B cell (primary cell): ENCODE data around the gene NAA10. TPM values are rescaled to one million over a fixed set of nuclear protein-coding genes. Genes with fewer than 3 reads are reported as not detected.

ENCODE experiments used
- ATAC-seq: fragments of 200-7000 bp; cut with Tn5 transposase; one replicate; pipeline ENCODE4 v1.10.0; 2021; ENCODE audit warnings: low read depth, mild to moderate bottlenecking, moderate number of reproducible peaks, moderate library complexity
- CTCF ChIA-PET: fragments of 350-600 bp; sonication (Branson Sonifier 250); formaldehyde crosslinking; loops from one replicate; lab custom pipeline; 2021; ENCODE audit warnings: antibody characterized with exemption, inconsistent platforms; lab: Charles Lee
- POLR2A ChIA-PET: fragments of 350-600 bp; sonication (Branson Sonifier 250); formaldehyde crosslinking; loops from one replicate; lab custom pipeline; 2021; ENCODE audit warnings: antibody characterized with exemption; lab: Charles Lee
- DNase-seq: peaks from one replicate; pipeline ENCODE4 v3.0.0; 2013
- H2AFZ ChIP-seq: 2 replicates; pipeline ENCODE4 v1.6.1; 2012; ENCODE audit warnings: mild to moderate bottlenecking, low read depth, low read length; ENCODE audit not compliant: insufficient read depth, poor library complexity, severe bottlenecking
- H3K27ac ChIP-seq, 2 donors: 1 replicate in 1 of 2; 2 replicates in 1 of 2; pipeline ENCODE4 v1.5.1; 2012 to 2013; ENCODE audit warnings: low read length in 2 of 2, mild to moderate bottlenecking in 2 of 2, moderate library complexity in 1 of 2
- H3K27me3 ChIP-seq, 4 experiments: fragments of 200-600 bp in 1 of 4; sonication (generic) in 1 of 4; replicated peaks in 1 of 4; 1 replicate in 2 of 4; 2 replicates in 2 of 4; pipeline versions ENCODE4 v1.6.1 to v1.7.0; 2013 to 2016; ENCODE audit warnings: low read length in 3 of 4, mild to moderate bottlenecking in 2 of 4, mixed read lengths in 1 of 4, moderate library complexity in 1 of 4; ENCODE audit not compliant: insufficient read depth in 4 of 4, control insufficient read depth in 3 of 4; ENCODE audit errors: control extremely low read depth in 1 of 4
- H3K36me3 ChIP-seq, 2 experiments: replicated peaks in 1 of 2; 1 replicate in 1 of 2; 2 replicates in 1 of 2; pipeline versions ENCODE4 v1.6.1 to v1.7.1; 2013; ENCODE audit warnings: low read length in 1 of 2; ENCODE audit not compliant: insufficient read depth in 2 of 2, control insufficient read depth in 1 of 2; ENCODE audit errors: control extremely low read depth in 1 of 2, extremely low read depth in 1 of 2
- H3K4me1 ChIP-seq, 2 donors: fragments of 200-600 bp in 1 of 2; sonication (generic) in 1 of 2; 1 replicate in 1 of 2; 2 replicates in 1 of 2; pipeline versions ENCODE4 v1.5.1 to v1.6.1; 2013 to 2017; ENCODE audit warnings: low read length in 2 of 2; ENCODE audit not compliant: control insufficient read depth in 2 of 2, insufficient read depth in 2 of 2
- H3K4me2 ChIP-seq: replicated peaks from 2 replicates; pipeline ENCODE3; 2012; ENCODE audit warnings: mild to moderate bottlenecking, low read depth, low read length; ENCODE audit not compliant: poor library complexity, severe bottlenecking
- H3K4me3 ChIP-seq, 5 experiments: fragments of 200-600 bp in 1 of 5; sonication (generic) in 1 of 5; 1 replicate in 3 of 5; 2 replicates in 2 of 5; pipeline versions ENCODE4 v1.5.1 to v1.7.0; 2011 to 2016; ENCODE audit warnings: low read length in 4 of 5, mild to moderate bottlenecking in 4 of 5, low read depth in 2 of 5, control low read depth in 1 of 5, moderate library complexity in 1 of 5; ENCODE audit not compliant: insufficient read depth in 1 of 5; ENCODE audit errors: control extremely low read depth in 1 of 5, extremely low read depth in 1 of 5
- H3K79me2 ChIP-seq: fragments of 200-600 bp; sonication (generic); one replicate; pipeline ENCODE4 v1.6.0; 2016; ENCODE audit warnings: low read length; ENCODE audit not compliant: control insufficient read depth, insufficient read depth
- H3K9ac ChIP-seq: fragments of 200-600 bp; sonication (generic); 2 replicates; pipeline ENCODE4 v1.6.1; 2017; ENCODE audit warnings: mild to moderate bottlenecking, low read length, moderate library complexity
- H3K9me3 ChIP-seq, 3 donors: one replicate each; pipeline versions ENCODE4 v1.6.1 to v1.7.1; 2013; ENCODE audit warnings: low read length in 2 of 3; ENCODE audit not compliant: control insufficient read depth in 2 of 3, insufficient read depth in 1 of 3; ENCODE audit errors: control extremely low read depth in 1 of 3
- H4K20me1 ChIP-seq: 2 replicates; pipeline ENCODE4 v1.6.0; 2012; ENCODE audit warnings: mild to moderate bottlenecking, low read length; ENCODE audit not compliant: insufficient read depth, control insufficient read depth, poor library complexity, severe bottlenecking
- H3K27ac Mint-ChIP-seq: one replicate; pipeline ENCODE4 v1.8.0; 2021; ENCODE audit warnings: mixed read lengths
- H3K27me3 Mint-ChIP-seq: one replicate; pipeline ENCODE4 v1.8.0; 2021; ENCODE audit warnings: mixed read lengths
- H3K4me1 Mint-ChIP-seq: one replicate; pipeline ENCODE4 v1.8.0; 2021; ENCODE audit warnings: mixed read lengths
- H3K4me3 Mint-ChIP-seq: one replicate; pipeline ENCODE4 v1.8.0; 2021; ENCODE audit warnings: mixed read lengths
- H3K9me3 Mint-ChIP-seq: one replicate; pipeline ENCODE4 v1.8.0; 2022; ENCODE audit warnings: mixed read lengths; ENCODE audit not compliant: insufficient read depth
- CTCF ChIP-seq: fragments of 200-600 bp; IDR thresholded peaks from one replicate; pipeline ENCODE4 v1.8.0; 2022; ENCODE audit warnings: antibody characterized with exemption, mild to moderate bottlenecking
- EZH2 ChIP-seq: IDR thresholded peaks from 2 replicates; pipeline ENCODE4 v1.6.1; 2012; ENCODE audit warnings: borderline replicate concordance, low read depth, mild to moderate bottlenecking, moderate library complexity, low read length; ENCODE audit not compliant: insufficient read depth, poor library complexity, severe bottlenecking
- WGBS: methylation state at CpG from one replicate; pipeline ENCODE4 v1.1.5; 2013; ENCODE audit warnings: missing lambda C conversion rate; ENCODE audit not compliant: insufficient coverage; 5-methylcytosine and 5-hydroxymethylcytosine counted together
- intact Hi-C: fragments of 100-400 bp; cut with micrococcal nuclease; formaldehyde crosslinking; loops from one replicate; pipeline ENCODE4 v1.10.0; 2022
- polyA plus RNA-seq: library from polyadenylated mRNA; depleted of rRNA; stranded (reverse); fragments of >200 nt; gene quantifications from 2 replicates; pipeline ENCODE4 v1.2.3, GENCODE V29; 2012
- total RNA-seq, 2 donors: library from RNA; stranded (reverse); fragments of 120-200 nt in 1 of 2; gene quantifications; 1 replicate in 1 of 2; 2 replicates in 1 of 2; pipeline versions ENCODE4 v1.2.3 to v1.2.4, GENCODE V29; 2013 to 2022

NAA10 gene
- total and polyA plus RNA-seq, 2 donors (not counting 1 experiment from before 2014, with no cell fraction given): 78.3 to 102 TPM

- intact Hi-C loops: no loop called here
- TF ChIP-seq CTCF (no peak), EZH2 (no peak)
- no peaks in the 10 kb centered on the region for H3K9me3 Mint-ChIP-seq
- Histone ChIP-seq H3K4me1 (peaks cover 29 to 40% of the 10 kb centered on the region in 2 donors), H3K4me2 (no peak overlapping the region), H3K79me2 (peaks cover 44% of the 10 kb centered on the region), H2AFZ (no peak overlapping the region), H3K4me3 (no peak overlapping the region), H3K27ac (no peak overlapping the region), H3K9ac (no peak overlapping the region), H3K36me3 (peaks cover 0 to 34% of the 10 kb centered on the region in 2 experiments), H3K9me3 (no peaks in the 10 kb centered on the region), H4K20me1 (peaks cover 48% of the 10 kb centered on the region), H3K27me3 (no peaks in the 10 kb centered on the region)
- H3K4me1 Mint-ChIP-seq: peaks cover 33% of the 10 kb centered on the region
- WGBS: 100% methylated on average over 8 of the region's 16 CpGs
- H3K27me3 Mint-ChIP-seq: no peaks in the 10 kb centered on the region
- DNase-seq: no peak
- CTCF ChIA-PET: interaction anchor here (13.1 kb wide), 1 partner anchor 25 kb away, joined by 325 read pairs; the partner anchor contains the start of gene RENBP
- H3K4me3 Mint-ChIP-seq: no peak overlapping the region
- no peak overlapping the region for H3K27ac Mint-ChIP-seq
- POLR2A ChIA-PET: interaction anchor here (0.6 to 1.1 kb wide), 2 partner anchors 26 to 208 kb away, joined by 4 read pairs; no protein-coding TSS in a partner anchor
- no peak for ATAC-seq
Measured at GRCh38 chrX:153921070-153921469, 13.8 kb downstream of the NAA10 start.

DNA sequence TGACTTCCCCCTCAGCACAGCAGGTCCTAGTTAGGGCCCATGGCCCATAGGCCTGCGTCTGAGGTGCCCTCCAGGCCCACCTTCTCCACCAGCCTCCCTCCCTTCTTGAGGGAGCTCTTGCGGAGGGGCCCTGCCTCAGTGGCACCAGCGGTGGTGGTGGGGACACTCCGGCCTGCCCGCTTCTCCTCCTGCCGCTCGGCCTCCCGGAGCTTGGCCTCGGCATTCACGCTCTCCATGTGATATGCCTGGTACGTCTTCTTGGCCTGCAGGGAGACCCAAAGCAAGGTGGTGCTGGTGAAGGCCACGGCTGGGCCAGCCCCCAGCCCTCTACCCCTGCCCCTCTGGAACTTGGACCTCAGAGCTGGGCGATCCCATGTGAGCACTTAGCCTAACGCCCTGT lies 14.3 kb downstream of the NAA10 start:
- DNase-seq (no peak), ATAC-seq (no peak)
- Histone ChIP-seq H3K9me3 (no peaks in the 10 kb centered on the region), H2AFZ (no peak overlapping the region), H3K27ac (no peak overlapping the region), H3K4me1 (peaks cover 26 to 40% of the 10 kb centered on the region in 2 donors), H3K79me2 (peaks cover 48% of the 10 kb centered on the region), H3K4me3 (no peak overlapping the region), H4K20me1 (peaks cover 50% of the 10 kb centered on the region), H3K36me3 (peaks cover 0 to 36% of the 10 kb centered on the region in 2 experiments), H3K4me2 (no peak overlapping the region), H3K9ac (no peak overlapping the region), H3K27me3 (no peaks in the 10 kb centered on the region)
- peaks cover 31% of the 10 kb centered on the region for H3K4me1 Mint-ChIP-seq
- CTCF ChIA-PET: interaction anchor here (13.1 kb wide), 1 partner anchor 26 kb away, joined by 325 read pairs; the partner anchor contains the start of gene RENBP
- no peaks in the 10 kb centered on the region for H3K9me3 Mint-ChIP-seq
- H3K27me3 Mint-ChIP-seq: no peaks in the 10 kb centered on the region
- POLR2A ChIA-PET: interaction anchor here (0.6 to 1.1 kb wide), 2 partner anchors 26 to 207 kb away, joined by 4 read pairs; no protein-coding TSS in a partner anchor
- 100% methylated on average over 11 of the region's 14 CpGs for WGBS
- no peak overlapping the region for H3K4me3 Mint-ChIP-seq
- no peak for TF ChIP-seq EZH2
- TF ChIP-seq CTCF: no peak
- no peak overlapping the region for H3K27ac Mint-ChIP-seq
- intact Hi-C loops: no loop called here
